Neuronal stem cell (in vitro differentiated cells): Measurements from ENCODE around the gene CEP350.

Experiments used
- DNase-seq: peaks from one replicate; pipeline ENCODE4 v3.0.0-alpha.2; 2013; ENCODE audit warnings: low spot score
- H2AFZ ChIP-seq: one replicate; pipeline ENCODE4 v1.6.1; 2013; ENCODE audit warnings: mild to moderate bottlenecking, low read length, inconsistent platforms
- H2AK5ac ChIP-seq: 2 replicates; pipeline ENCODE4 v1.6.1; 2013; ENCODE audit warnings: low read depth, mild to moderate bottlenecking, inconsistent platforms, low read length, moderate library complexity, mixed read lengths
- H2BK120ac ChIP-seq: 2 replicates; pipeline ENCODE4 v1.6.1; 2013; ENCODE audit warnings: low read depth, mild to moderate bottlenecking, inconsistent platforms, low read length, moderate library complexity, mixed read lengths
- H2BK12ac ChIP-seq: one replicate; pipeline ENCODE4 v1.6.1; 2013; ENCODE audit warnings: low read length, inconsistent platforms
- H2BK15ac ChIP-seq: 2 replicates; pipeline ENCODE4 v1.6.1; 2013; ENCODE audit warnings: mild to moderate bottlenecking, low read length, inconsistent platforms, mixed read lengths
- H2BK5ac ChIP-seq: one replicate; pipeline ENCODE4 v1.6.1; 2013; ENCODE audit warnings: inconsistent platforms, mild to moderate bottlenecking, low read length, moderate library complexity
- H3K14ac ChIP-seq: one replicate; pipeline ENCODE4 v1.6.1; 2013; ENCODE audit warnings: low read length, inconsistent platforms
- H3K18ac ChIP-seq: 2 replicates; pipeline ENCODE4 v1.6.1; 2013; ENCODE audit warnings: low read length, inconsistent platforms
- H3K23ac ChIP-seq: 2 replicates; pipeline ENCODE4 v1.6.1; 2013; ENCODE audit warnings: low read depth, mild to moderate bottlenecking, mixed read lengths, low read length, inconsistent platforms; ENCODE audit not compliant: poor library complexity
- H3K27ac ChIP-seq: replicated peaks from 3 replicates; pipeline ENCODE4 v1.5.1; 2013; ENCODE audit warnings: low read length, inconsistent platforms
- H3K27me3 ChIP-seq, 3 experiments: 2 replicates each; pipeline ENCODE4 v1.6.1; 2013; ENCODE audit warnings: low read length in 3 of 3, mild to moderate bottlenecking in 2 of 3, inconsistent platforms in 1 of 3, low read depth in 1 of 3, mixed read lengths in 1 of 3, moderate library complexity in 1 of 3; ENCODE audit not compliant: control insufficient read depth in 3 of 3, insufficient read depth in 3 of 3
- H3K36me3 ChIP-seq, 2 donors: replicated peaks in 1 of 2; 2 replicates each; pipeline ENCODE4 v1.6.1; 2013; ENCODE audit warnings: low read length in 2 of 2; ENCODE audit not compliant: control insufficient read depth in 2 of 2, insufficient read depth in 2 of 2
- H3K4ac ChIP-seq: 2 replicates; pipeline ENCODE4 v1.6.1; 2013; ENCODE audit warnings: inconsistent platforms, mild to moderate bottlenecking, low read length, moderate library complexity
- H3K4me1 ChIP-seq, 2 donors: 1 replicate in 1 of 2; 2 replicates in 1 of 2; pipeline ENCODE4 v1.6.1; 2013; ENCODE audit warnings: low read length in 2 of 2, low read depth in 1 of 2; ENCODE audit not compliant: control insufficient read depth in 2 of 2, insufficient read depth in 1 of 2
- H3K4me2 ChIP-seq: one replicate; pipeline ENCODE4 v1.6.1; 2013; ENCODE audit warnings: mild to moderate bottlenecking, low read length, inconsistent platforms; ENCODE audit not compliant: insufficient read depth, poor library complexity, severe bottlenecking
- H3K4me3 ChIP-seq, 2 donors: 2 replicates each; pipeline ENCODE4 v1.5.1; 2013; ENCODE audit warnings: low read length in 2 of 2, mild to moderate bottlenecking in 2 of 2, inconsistent platforms in 1 of 2, moderate library complexity in 1 of 2
- H3K79me1 ChIP-seq: one replicate; pipeline ENCODE4 v1.6.1; 2013; ENCODE audit warnings: low read depth, mild to moderate bottlenecking, inconsistent platforms, low read length, moderate library complexity
- H3K9ac ChIP-seq: one replicate; pipeline ENCODE4 v1.6.1; 2013; ENCODE audit warnings: mild to moderate bottlenecking, low read depth, low read length, inconsistent platforms; ENCODE audit not compliant: poor library complexity
- H3K9me3 ChIP-seq, 2 donors: replicated peaks in 1 of 2; 2 replicates each; pipeline versions ENCODE3 to v1.6.1; 2013; ENCODE audit warnings: low read length in 2 of 2, mild to moderate bottlenecking in 2 of 2, inconsistent platforms in 1 of 2, low read depth in 1 of 2, mixed read lengths in 1 of 2, moderate library complexity in 1 of 2; ENCODE audit not compliant: control insufficient read depth in 2 of 2, insufficient read depth in 1 of 2
- H4K8ac ChIP-seq: one replicate; pipeline ENCODE4 v1.6.1; 2013; ENCODE audit warnings: low read depth, mild to moderate bottlenecking, inconsistent platforms, low read length, moderate library complexity
- H4K91ac ChIP-seq: one replicate; pipeline ENCODE4 v1.6.1; 2013; ENCODE audit warnings: low read length, low read depth, mild to moderate bottlenecking, inconsistent platforms; ENCODE audit not compliant: poor library complexity
- WGBS, 2 donors: extraction: QIAGEN DNeasy Blood & Tissue Kit; methylation state at CpG; one replicate each; pipeline ENCODE4 v1.1.7; 2013; ENCODE audit warnings: missing lambda C conversion rate in 2 of 2, mixed read lengths in 1 of 2; ENCODE audit not compliant: insufficient read length in 2 of 2, insufficient replicate concordance in 1 of 2; ENCODE audit errors: extremely low coverage in 2 of 2; 5-methylcytosine and 5-hydroxymethylcytosine counted together

The CEP350 gene

GRCh38 chr1:179978199-179979079, 23.8 kb downstream of the CEP350 start:
- no peak overlapping the region for H3K18ac ChIP-seq
- WGBS, 2 donors: no CpG with 5 or more reads among the region's 5 CpGs
- H3K27ac ChIP-seq: no peak overlapping the region
- DNase-seq: no peak
- H2BK12ac ChIP-seq: no peak overlapping the region
- H3K14ac ChIP-seq: no peak overlapping the region
- H2AK5ac ChIP-seq: no peak overlapping the region
- peaks cover 0 to 2% of the 10 kb centered on the region in 2 donors for H3K36me3 ChIP-seq
- H3K23ac ChIP-seq: no peak overlapping the region
- no peak overlapping the region for H2BK15ac ChIP-seq
- no peak overlapping the region for H2AFZ ChIP-seq
- no peak overlapping the region for H3K9ac ChIP-seq
- H3K4me2 ChIP-seq: no peak overlapping the region
- H2BK5ac ChIP-seq: no peak overlapping the region
- no peaks in the 10 kb centered on the region for H3K4me1 ChIP-seq
- H3K4ac ChIP-seq: no peak overlapping the region
- H3K27me3 ChIP-seq: no peaks in the 10 kb centered on the region
- H4K8ac ChIP-seq: no peak overlapping the region
- peaks cover 0 to 14% of the 10 kb centered on the region in 2 donors for H3K9me3 ChIP-seq
- no peak overlapping the region for H2BK120ac ChIP-seq
- H3K79me1 ChIP-seq: no peaks in the 10 kb centered on the region
- H3K4me3 ChIP-seq: no peak overlapping the region
- H4K91ac ChIP-seq: no peak overlapping the region

GRCh38 chr1:179984101-179984500, 29.5 kb downstream of the CEP350 start:
- no peak overlapping the region for H2AFZ ChIP-seq
- no peak overlapping the region for H2AK5ac ChIP-seq
- no peak overlapping the region for H2BK5ac ChIP-seq
- no peaks in the 10 kb centered on the region for H3K79me1 ChIP-seq
- H3K18ac ChIP-seq: no peak overlapping the region
- no peak overlapping the region for H3K9ac ChIP-seq
- no peak overlapping the region for H4K8ac ChIP-seq
- H3K27ac ChIP-seq: no peak overlapping the region
- no peak overlapping the region for H3K4ac ChIP-seq
- H3K9me3 ChIP-seq: peaks cover 0 to 10% of the 10 kb centered on the region in 2 donors
- H3K27me3 ChIP-seq: no peaks in the 10 kb centered on the region
- H3K36me3 ChIP-seq: peaks cover 0 to 13% of the 10 kb centered on the region in 2 donors
- WGBS, 2 donors: no CpG with 5 or more reads among the region's 1 CpG
- H3K14ac ChIP-seq: no peak overlapping the region
- no peak overlapping the region for H2BK120ac ChIP-seq
- DNase-seq: no peak
- no peak overlapping the region for H3K4me3 ChIP-seq
- H3K23ac ChIP-seq: no peak overlapping the region
- H2BK12ac ChIP-seq: no peak overlapping the region
- H3K4me2 ChIP-seq: no peak overlapping the region
- H3K4me1 ChIP-seq: no peaks in the 10 kb centered on the region
- H2BK15ac ChIP-seq: no peak overlapping the region
- no peak overlapping the region for H4K91ac ChIP-seq

- no peak overlapping the region for H3K18ac ChIP-seq
- no peak overlapping the region for H3K9ac ChIP-seq
- H3K36me3 ChIP-seq: peaks cover 2 to 19% of the 10 kb centered on the region in 2 donors
- no peak overlapping the region for H3K27ac ChIP-seq
- H3K23ac ChIP-seq: no peak overlapping the region
- peaks cover 0 to 1% of the 10 kb centered on the region in 2 donors for H3K9me3 ChIP-seq
- no peaks in the 10 kb centered on the region for H3K27me3 ChIP-seq
- no peak overlapping the region for H2AFZ ChIP-seq
- H3K14ac ChIP-seq: no peak overlapping the region
- no peak overlapping the region for H2BK12ac ChIP-seq
- H3K79me1 ChIP-seq: no peaks in the 10 kb centered on the region
- H4K91ac ChIP-seq: no peak overlapping the region
- no peak overlapping the region for H4K8ac ChIP-seq
- H3K4me2 ChIP-seq: no peak overlapping the region
- no peak overlapping the region for H2BK15ac ChIP-seq
- no peak for DNase-seq
- no peak overlapping the region for H2BK5ac ChIP-seq
- no peak overlapping the region for H2BK120ac ChIP-seq
- H3K4ac ChIP-seq: no peak overlapping the region
- H3K4me1 ChIP-seq: no peaks in the 10 kb centered on the region
- no peak overlapping the region for H3K4me3 ChIP-seq
- no peak overlapping the region for H2AK5ac ChIP-seq
Observed at GRCh38 chr1:179984942-179985341, 30.3 kb downstream of the CEP350 start.

- WGBS, 2 donors: no CpG with 5 or more reads among the region's 3 CpGs
- no peaks in the 10 kb centered on the region for H3K27me3 ChIP-seq
- H4K8ac ChIP-seq: no peak overlapping the region
Observed at GRCh38 chr1:179990847-179991246, 36.2 kb downstream of the CEP350 start.

More at GRCh38 chr1:179990847-179991246, 36.2 kb downstream of the CEP350 start:
- H2BK120ac ChIP-seq: no peak overlapping the region
- no peak overlapping the region for H3K4ac ChIP-seq
- no peak overlapping the region for H3K4me2 ChIP-seq
- H3K4me3 ChIP-seq: no peak overlapping the region
- no peak overlapping the region for H3K9ac ChIP-seq
- H3K9me3 ChIP-seq: no peaks in the 10 kb centered on the region
- H3K23ac ChIP-seq: no peak overlapping the region
- H3K18ac ChIP-seq: no peak overlapping the region
- H3K36me3 ChIP-seq: peaks cover 2 to 69% of the 10 kb centered on the region in 2 donors
- no peak overlapping the region for H2BK15ac ChIP-seq
- H3K27ac ChIP-seq: no peak overlapping the region
- no peak overlapping the region for H2AK5ac ChIP-seq
- no peak overlapping the region for H2BK5ac ChIP-seq
- H3K4me1 ChIP-seq: no peaks in the 10 kb centered on the region
- no peak overlapping the region for H2BK12ac ChIP-seq
- no peak for DNase-seq
- no peak overlapping the region for H4K91ac ChIP-seq
- H3K79me1 ChIP-seq: no peaks in the 10 kb centered on the region
- H2AFZ ChIP-seq: no peak overlapping the region
- no peak overlapping the region for H3K14ac ChIP-seq
